GM04503 (cell line): ENCODE measurements around the gene FAM83C.

Source experiments
- DNase-seq: peaks from one replicate; pipeline ENCODE4 v3.0.0-alpha.2; 2012; ENCODE audit warnings: low read depth

The FAM83C gene

DNA sequence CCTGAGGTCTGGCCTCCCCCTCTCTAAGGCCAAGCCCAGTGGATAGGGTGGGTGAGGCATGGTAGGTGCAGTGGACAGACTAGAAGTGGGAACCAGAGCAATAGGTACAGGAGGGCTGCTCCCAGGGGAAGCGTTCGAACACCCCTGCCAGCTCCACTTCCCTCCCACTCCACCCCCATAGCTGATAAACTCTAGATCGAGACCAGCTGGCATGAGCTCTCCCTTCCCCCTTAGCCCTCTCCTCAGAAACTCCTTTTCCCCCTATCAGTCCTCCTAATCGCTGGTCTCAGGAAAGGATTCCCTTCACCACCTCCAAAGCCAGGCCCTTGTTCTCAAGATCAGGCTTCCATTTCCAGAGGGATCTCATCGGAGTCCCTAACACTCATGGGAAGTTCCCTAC, 6.0 kb upstream of the FAM83C start:
- DNase-seq, result no peak

DNA sequence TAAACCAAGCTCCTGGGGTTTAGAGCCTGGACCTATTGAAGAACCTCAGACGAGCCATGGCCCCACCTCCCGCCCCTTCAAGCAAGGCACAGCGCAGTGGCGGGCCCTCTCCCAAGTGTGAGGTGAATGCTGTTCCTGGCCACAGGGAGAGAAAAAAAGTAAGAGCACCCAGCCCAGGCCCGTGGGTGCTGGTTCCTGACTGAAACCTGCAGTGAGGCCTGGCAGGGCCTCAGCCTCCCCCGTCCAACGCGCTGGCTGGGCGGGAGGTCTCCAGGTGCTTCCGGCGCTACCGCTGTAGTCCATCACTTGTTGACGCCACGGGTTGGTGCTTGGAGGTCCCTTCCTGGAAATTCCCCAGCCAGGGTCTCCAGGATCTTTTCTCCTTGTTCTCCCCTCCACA, 5.5 kb upstream of the FAM83C start:
- DNase-seq, result no peak

DNA sequence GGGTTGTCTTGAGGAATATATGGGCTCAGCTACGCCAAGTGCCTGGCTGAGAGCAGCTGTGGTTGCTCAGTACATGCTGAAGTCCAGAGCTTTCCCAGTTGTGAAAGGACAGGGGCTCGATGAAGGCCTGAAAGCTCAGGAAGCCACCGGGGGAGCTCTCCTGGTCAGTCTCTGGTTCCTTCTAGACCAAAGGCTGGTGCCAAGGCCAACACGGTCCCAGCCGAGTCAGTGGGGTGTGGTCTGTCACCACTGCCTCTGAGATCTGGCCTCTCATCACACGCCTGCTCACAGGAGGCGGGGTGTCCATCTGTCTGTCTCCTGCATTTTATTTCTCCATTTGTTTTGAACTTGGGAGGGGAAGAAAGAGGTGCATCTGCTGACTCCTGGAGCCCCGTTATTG, 4.9 kb upstream of the FAM83C start:
- no peak for DNase-seq

DNA sequence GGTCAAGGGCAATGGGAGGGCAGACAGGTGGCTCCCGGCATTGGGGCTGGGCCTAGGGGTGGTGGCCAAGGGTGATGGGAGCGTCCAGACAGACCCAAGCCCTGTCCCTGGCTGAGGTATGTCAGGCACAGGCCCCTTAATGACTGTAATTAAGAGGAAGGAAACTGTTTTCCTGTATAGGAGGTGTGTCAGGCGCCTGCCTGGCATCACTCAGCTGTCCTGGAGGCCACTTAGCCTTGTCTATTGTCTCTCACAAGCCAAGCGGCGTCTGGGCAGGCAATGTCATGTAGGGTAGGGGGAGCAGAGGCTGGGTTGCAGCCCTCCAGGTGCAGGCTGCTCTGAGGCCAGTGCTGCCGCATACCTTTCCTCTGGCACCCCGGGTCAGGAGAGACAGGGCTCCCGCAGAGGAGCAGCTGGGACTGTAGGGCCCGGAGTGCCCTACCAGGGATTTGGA, 3.9 kb upstream of the FAM83C start:
- DNase-seq, result no peak

- DNase-seq, result no peak
Observed at GRCh38 chr20:35295674-35296073, 3.4 kb upstream of the FAM83C start.

- no peak for DNase-seq
Observed at GRCh38 chr20:35295058-35295457, 2.8 kb upstream of the FAM83C start.

GRCh38 chr20:35294293-35294685, 2.1 kb upstream of the FAM83C start:
- DNase-seq, result no peak

DNA sequence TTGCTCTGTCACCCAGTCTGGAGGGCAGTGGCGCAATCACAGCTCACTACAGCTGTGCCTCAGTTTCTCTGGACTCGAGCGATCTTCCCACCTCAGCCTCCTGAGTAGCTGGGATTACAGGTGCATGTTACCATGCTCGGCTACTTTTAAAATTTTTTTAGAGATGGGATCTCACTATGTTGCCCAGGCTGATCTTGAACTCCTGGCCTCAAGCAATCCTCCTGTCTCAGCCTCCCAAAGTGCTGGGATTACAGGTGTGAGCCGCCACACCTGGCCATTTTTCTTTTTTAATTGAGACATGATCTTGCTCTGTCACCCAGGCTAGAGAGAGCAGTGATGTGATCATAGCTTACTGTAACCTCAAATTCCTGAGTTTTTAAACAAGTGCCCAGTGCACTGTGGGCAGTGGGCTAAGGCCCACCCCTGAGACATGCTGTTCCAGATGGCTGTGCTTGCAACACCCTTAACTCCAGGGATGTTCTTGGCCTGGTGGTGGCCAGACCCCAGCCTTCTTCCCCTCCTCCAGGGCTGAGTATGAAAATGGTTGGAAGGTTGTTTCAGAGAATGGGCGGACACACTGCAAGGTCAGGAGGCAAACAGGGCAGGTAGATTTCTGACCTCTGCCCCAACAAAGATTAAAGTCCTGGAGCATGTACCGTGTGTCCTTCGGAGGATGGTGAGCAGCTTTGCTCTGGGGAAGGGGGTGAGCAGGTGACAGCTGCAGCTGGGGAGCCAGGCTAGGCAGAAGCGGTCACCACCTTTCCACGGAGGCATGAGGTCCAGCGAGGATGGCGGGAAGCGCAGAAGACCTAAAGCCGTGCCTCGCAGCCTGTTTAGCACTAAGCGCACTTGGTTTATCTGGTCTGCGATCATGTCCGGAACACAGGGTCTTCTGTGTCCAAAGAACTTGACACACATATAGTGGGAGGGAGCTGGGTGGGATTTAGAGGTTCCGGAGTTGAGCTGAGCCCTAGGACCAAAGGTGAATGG, 1.4 kb upstream of the FAM83C start:
- DNase-seq, result no peak

DNA sequence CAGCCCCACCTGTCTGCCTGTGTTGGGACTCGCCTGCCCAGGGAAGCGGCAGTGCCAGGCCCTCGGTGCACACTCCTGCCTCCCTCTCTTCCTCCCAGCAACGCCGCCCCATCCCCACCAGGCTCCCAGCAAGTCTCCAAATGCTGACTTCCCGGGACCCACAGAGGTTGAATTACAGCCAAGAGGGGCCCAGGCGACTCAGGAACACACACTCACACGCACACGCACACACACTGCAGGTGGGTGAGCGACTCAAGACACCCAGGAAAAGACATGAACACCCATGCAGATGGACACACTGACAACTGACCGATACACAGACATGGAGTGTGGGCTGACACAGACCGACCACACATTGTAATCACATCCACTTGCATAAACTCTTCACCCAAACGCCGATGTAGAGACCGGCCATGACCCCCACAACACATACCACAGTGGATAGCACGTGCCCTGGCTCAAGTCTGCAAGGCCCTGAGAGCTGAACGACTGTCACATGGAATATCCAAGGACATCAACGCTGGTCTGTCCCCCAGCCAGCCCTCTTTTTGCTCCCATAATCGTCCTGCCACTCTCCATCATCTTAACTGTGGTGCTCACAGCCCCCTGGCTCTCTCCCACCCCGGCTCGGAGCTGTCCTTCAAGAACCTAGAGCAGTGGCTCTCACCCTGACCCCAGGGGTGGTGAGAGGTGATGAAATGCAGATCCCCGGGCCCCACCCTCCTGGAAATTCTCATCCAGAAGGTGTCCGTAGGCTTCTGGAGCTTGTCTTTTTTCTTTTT, 470 bp upstream of the FAM83C start:
- DNase-seq, result no peak

GRCh38 chr20:35290887-35291417, 1.3 kb downstream of the FAM83C start:
- DNase-seq, result no peak

DNA sequence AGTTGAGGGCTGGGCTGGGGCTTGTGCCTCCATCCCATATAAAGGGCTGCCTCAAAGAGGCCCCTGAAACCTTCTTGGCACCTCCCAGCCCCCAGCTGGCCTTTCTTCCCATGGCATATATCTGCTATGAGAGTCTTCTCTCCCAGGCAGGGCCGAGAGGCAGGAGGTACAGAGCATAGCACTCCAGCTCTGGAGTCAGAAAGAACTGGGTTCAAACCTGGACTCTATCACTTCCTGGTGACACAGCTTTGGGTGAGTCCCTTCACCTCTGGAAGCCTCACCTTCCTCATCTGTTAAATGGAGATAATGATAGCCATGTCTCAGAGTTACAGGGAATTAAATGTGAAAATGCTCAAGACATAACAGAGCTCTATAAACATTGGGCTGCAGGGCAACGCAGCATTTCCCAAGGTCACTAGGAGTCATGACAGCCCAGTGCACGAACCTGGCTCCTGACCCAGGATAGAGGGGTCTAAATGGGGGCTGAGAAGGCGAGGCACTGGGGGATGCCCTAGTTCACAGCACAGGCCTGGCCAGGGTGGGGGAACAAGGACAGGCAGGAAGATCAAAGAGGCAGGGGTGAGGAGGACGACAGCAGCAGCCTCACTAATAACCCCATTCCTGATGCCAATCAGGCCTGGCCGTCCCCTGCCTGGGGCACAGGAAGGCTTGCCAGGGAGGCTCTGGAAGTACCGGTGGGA, 1.9 kb downstream of the FAM83C start:
- DNase-seq, result no peak

GRCh38 chr20:35288325-35289060, 3.7 kb downstream of the FAM83C start:
- no peak for DNase-seq

GRCh38 chr20:35287509-35288324, 4.5 kb downstream of the FAM83C start:
- DNase-seq, result no peak

DNA sequence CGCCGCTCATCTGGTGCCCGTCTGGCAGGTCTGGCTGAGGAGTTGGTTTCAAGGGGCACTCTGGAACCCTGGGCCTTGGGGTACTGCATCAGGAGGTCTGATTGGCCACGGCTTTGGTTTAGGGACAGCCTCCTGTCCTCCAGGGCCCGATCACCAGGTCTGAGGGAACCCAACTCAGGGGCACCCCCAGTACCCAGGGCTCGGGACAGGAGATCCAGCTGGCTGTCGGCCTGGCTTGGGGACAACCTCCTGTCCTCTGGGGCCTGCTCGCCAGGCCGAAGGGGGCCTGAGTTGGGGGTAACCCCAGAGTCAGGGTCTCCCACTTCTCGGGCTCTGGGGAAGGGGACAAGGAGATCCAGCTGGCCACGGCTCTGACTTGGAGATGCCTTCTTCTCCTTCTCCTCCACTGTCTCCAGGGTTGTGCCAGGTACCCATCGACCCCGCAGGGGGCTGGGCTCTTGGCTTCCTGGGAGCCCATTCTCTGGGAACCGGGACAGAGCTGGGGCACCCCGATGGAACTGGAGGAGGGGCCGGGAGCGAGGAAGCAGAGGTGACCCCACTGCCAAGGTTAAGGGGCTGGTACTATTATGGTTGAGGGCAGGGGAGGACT, 5.2 kb downstream of the FAM83C start:
- DNase-seq, result no peak

DNA sequence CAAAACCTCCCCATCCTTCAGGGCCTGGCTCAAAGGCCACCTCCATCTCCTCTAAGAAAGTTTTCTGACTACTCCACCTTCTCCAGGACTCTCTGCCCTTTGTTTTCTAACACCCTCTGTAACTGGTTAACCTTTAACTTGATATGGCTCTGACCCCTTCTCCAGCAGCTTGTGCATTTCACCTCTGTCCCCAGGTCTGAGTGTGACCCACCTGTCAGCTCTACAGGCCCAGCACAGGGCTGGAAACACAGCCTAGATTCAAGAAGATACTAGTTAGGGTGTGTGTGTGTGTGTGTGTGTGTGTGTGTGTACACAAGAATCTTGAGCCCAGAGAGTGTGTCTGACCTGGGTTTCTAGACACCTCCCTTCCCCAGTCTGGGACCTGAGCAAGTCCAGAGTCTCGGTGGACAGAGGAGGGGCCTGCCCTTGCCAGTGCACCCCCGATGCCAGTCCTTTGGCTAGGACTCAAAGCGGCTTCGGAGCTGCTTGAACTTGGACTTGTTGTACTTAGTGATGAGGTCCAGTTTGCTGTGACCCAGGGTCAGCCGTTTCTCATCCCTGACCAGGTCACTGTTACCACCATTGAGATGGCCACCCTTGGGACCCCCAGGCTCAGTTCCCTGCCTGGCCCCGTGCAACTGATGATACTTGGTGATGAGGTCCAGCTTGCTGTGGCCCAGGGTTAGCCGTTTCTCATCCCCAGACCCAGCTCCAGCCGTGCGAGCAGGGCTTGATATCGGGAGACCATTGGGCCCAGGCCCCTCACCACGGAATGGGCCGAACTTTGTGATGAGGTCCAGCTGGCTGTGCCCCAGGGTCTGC, 5.9 kb downstream of the FAM83C start:
- DNase-seq, result no peak

DNA sequence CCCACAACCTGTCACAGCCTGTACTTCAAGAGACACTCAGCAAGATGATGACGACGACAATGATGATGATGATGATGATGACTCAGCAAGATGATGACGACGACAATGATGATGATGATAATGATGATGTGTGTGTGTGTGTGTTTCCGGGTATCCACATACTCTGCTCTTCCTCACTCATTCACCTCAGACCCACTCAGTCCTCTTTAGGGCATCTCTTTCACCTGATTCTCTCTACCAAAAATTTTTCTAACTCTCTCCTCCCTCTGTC, 6.5 kb downstream of the FAM83C start:
- DNase-seq, result no peak

- no peak for DNase-seq
Observed at GRCh38 chr20:35284992-35285805, 7.0 kb downstream of the FAM83C start.

DNA sequence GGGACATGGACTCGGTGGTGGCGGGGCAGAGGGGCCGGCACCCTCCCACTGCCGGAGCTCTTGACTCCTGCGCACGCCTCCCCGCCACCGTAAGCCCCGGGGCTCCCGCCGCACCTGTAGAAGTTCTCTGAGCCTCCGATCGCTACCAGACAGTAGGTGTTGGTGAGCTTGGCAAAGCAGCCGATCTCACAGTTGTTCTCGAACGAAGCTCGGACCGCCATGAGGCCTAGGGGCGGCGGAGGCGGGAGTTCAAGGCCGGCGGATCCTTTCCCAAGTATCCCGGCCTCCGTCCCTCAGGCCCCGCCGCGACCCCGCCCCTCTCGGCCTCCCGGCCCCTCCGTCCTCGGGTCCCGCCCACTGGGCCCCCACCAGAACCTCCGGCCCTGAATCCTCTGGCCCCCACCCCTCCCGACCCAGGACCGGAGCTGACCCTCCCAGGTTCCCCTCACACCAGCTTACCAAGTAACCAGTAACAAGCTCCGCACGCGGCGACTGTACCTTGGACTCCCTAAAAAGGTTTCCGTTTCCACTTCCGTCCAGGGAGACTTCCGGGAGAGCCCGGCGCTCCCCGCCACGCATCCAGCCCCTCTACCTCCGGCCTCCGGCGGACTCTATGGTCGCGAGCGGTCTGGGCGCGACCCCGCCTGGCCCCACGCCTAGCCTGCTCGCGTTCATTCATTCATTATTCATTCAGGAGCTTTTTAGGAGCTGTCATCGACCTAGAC, 7.8 kb downstream of the FAM83C start, which contains the start of gene EIF6:
TSS of gene EIF6 (minus strand) at position 506 of the 725 bp plus-strand sequence. CDS start at position 221, 285 bp downstream.
- DNase-seq, result peak; percentile 61
